Suppressor macrophage (primary cell): ENCODE data around the gene ABHD15.

Experiments used
- DNase-seq, 4 experiments: peaks; one replicate each; pipeline ENCODE4 v3.0.0-alpha.2; 2020 to 2022

The ABHD15 gene

DNA sequence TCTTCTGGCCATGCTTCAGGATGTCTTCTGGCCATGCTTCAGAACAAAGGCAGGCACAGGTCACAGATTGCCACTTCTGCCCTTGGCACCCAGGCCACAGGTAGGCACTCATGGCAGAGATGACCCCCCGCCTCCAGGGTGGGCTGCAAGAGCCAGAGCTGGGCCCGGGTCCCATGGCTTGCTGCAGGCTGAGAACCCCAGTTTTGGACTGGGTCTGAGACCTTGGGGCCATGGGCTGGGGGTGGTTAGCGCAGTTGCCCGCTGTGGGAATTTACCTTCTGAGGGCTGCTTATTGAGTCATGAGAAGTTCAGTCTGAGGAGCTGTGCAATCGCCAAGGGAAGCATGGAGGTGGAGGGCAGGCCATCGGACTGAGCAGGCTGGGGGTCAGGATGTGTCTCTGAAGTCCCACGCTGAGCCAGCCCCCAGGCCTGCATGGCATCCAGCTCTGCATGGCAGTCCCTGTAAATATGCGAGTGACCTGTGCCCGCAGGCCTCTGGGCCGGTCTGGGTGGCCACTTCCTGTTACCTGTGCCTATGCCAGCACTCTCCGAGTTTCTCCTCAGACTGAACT lies 27.8 kb upstream of the ABHD15 start:
- DNase-seq: no peak

DNA sequence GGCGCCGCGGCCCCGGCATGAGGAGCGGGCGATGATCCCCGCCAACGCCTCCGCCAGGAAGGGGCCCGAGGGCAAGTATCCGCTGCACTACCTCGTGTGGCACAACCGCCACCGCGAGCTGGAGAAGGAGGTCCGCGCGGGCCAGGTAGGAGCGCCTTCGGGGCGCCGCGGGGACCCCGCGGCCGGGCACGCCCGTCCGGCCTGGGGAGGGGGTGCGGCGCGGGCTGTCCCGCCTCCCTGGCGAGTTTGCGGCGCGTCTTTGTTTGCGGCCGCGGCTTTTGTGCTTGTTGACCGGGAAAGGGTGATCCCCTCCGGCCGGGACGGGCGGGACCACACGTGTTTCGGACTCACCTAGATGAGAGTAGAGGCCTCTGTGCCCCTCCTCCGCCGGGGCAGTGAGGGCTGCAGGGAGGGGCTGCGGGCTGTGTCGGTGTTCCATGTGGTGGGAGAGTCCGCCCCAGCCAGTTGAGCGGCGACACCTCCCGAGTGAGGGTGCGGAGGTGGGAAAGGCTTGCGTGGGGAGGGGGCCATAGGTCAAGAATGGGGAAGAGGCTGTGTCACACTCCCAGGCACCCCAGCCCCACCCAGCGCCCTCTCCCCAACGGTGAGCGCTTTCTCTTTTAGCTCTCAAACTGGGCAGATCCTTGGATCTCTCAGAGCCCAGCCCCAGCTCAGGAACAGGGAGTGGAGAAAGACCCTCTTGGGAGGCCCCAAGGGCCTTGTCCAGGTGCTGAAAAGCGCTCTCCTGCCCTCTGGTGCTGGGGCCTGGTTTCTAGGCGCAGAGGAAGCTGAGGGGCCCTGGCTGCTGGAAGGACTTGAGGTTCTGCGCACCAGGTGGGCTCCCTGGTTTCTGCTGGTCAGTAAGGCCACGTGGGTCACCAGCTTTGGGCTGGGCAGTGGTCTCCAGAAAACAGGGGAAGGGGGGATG lies 27.0 kb upstream of the ABHD15 start:
- DNase-seq: peak in 3 of 4 experiments; percentile 17 to 50 (median 26)

DNA sequence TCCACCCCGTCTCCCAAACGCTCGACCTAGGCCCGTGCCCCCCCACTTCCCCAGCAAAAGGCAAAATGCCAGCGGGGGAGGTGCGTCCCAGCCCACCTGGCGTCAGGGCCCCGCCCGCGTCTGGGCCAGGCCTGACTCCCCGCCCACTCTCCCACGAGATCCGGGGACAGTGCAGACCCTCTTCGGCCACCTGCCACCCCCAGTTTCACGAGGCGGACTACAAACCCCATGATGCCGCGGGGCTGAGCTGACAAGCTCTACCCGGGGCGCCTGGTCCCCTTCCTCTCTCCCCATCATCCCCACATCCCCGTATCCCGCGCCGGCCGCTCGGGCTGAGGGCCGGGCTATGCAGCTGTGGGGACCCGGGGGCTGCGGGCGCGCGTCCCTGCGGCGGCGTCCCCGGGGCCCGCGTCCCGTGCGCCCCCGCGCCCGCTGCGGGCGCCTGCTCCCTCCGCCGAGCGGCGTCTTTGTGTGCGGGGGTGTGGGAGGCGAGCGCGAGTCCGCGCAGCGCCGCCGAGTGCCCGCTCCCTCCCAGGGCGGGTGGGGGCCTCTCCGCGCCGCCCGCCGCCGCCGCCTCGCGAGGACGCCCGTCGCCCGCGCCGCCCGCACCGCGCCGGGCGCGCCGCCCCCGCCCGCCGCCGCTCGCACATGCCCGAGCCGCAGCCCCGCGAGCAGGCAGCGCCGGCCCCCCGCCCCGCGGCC lies 26.2 kb upstream of the ABHD15 start, which contains the start of gene ANKRD13B:
TSS of gene ANKRD13B (plus strand) at position 283 of the 702 bp plus-strand sequence. CDS start 490 bp downstream, outside the sequence.
- DNase-seq: peak in 3 of 4 experiments; percentile 14 to 46 (median 28)

DNA sequence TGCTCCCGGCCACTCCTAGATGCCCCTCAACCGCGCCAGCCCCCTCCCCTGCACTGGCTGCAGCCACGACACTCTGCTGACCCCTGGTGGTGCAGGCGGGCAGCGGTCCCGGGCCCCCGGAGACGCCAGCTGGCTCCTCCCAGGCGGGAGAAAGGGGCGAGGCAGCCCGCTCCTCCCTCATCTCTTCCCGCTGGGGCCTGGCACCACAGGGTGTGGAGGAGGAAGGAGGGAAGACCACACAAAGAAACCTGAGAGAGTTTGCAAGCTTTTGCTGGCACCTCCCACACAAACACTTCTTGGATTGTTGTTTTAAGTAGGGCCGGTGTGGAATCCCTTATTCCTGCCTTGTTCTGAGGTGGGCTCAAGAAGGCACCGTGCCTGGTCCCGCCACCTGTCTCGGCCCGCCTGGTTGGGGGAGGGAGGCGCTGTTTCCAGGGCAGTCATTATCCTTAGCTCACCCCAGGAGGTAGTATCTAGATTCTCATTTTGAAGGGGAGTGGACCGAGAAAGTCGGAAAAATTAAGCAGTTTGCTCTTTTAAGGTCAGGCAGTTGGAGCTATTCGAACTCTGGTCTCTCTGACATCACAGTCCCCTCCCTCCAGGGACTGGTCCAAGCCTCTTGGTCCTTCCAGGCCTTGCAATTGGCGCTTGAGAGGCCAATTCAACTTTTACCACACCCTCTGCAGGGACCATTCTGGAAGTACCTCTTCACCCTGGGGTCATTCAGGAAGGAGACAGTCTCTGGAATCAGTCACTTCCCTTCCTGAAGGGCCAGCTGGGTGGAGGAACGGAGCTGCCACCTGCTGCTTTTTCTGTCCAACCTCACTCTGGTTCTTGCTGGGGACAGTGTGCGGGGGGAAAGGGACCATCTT lies 25.1 kb upstream of the ABHD15 start:
- peak; percentile 79 to 89 (median 82) for DNase-seq

DNA sequence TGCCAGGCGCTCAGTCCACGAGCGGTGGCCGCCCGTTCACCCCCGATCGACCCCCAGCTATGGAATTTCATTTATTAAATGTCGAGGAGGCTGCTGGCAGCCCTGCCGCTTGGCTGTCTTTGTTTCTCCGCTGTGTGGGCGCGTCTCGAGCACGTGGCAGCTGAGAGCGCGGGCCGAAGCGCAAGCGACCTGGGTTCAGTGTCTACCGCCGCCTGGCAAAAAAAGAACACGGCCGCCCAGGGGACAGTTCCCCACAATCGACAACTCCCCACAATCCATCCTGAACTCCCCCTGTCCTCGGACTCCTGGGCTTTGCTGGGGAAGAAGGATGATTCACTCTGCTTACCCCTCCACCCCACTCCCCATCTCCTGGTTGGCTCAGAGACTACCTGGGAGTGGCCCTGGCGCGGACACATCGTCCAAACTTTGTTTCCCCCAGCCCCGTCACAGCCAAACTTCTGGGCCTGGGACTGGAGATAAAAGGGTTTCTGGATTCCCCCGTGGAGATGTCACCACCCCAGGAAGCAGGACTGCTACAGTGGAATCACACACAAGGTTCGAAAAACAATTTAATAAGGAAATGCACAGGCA lies 24.4 kb upstream of the ABHD15 start:
- DNase-seq: peak in 3 of 4 experiments; percentile 50 to 70 (median 68)

DNA sequence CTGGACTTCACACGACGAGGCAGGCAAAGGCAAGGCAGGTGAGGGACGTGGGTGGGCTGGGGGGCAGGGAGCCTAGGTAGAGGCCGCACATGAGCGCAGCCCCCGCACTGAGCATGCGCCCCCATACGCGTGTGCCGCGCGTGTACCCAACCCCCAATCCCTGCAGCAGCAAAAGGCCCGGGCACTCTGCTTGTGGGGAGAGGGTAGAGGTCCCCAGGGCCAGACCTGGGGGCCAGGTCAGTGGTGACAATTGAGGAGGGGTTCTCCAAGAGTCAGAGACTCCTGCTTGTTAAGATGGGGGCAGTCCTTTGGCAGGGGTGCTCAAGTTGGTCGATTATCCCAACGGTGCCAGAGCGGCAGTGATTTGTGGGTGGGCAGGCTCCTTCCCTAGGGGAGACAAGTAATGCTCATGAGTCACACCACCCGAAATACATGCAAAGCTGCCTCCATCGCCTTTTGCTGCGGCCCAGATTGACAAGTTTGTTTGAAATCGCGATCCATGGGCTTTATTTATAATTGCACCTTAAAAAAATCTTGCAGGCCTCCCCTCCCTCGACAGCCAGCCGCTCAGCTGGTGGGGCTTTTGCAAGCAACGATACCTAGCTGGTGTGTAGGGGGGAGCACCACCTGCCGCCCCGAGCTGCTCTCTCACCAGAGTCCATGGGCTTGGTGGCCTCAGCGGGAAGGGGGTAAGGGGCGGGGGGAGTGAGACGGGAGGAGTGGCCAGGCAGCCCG lies 23.7 kb upstream of the ABHD15 start:
- peak in 3 of 4 experiments; percentile 54 to 62 (median 58) for DNase-seq

DNA sequence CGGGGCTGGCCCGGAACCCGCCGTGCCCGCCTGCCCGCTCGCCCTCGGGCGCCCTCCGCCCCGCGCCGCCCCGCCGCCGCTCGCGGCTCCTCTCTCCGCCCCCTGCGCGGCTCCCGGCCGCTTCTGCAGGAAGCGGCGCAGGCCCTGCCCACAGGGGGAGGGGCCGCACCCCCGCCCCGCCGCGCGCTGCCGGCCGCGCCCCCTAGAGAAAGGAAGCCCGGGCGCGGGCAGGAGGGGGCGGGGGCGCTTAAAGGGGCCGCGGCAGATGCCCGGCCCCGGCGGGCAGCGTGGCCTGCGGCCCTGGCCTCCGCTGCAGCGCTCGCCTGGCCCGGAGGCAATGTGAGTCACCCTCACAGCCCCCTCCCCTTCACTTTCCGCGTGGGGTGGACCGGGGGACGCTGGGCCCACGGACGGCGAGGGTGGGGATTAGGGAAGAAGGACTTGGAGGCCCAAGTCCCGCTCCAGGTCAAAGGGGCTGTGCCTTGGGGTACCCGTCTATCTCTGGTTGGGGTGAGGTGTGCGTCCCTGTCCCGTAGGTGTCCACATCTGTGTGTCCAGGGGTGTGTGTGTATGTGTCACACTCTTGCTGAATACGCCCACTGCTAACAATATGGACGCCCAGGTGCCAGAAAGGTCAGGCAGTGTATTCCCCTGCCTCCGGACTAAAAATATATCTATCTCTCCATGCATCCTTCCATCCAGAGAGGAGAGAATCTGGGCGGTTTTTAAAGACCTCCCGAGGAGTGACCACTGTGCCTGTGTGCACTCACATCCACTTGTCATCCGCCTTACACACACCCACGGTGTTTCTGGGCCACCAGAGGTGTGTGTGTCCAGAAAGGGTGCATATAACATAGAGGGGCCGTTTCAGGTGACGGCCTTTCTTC lies 22.9 kb upstream of the ABHD15 start, which contains the start of gene GIT1:
TSS of gene GIT1 (minus strand) at position 125 of the 887 bp plus-strand sequence. CDS start 270 bp downstream, outside the sequence.
- peak; percentile 92 to 98 (median 94) for DNase-seq

DNA sequence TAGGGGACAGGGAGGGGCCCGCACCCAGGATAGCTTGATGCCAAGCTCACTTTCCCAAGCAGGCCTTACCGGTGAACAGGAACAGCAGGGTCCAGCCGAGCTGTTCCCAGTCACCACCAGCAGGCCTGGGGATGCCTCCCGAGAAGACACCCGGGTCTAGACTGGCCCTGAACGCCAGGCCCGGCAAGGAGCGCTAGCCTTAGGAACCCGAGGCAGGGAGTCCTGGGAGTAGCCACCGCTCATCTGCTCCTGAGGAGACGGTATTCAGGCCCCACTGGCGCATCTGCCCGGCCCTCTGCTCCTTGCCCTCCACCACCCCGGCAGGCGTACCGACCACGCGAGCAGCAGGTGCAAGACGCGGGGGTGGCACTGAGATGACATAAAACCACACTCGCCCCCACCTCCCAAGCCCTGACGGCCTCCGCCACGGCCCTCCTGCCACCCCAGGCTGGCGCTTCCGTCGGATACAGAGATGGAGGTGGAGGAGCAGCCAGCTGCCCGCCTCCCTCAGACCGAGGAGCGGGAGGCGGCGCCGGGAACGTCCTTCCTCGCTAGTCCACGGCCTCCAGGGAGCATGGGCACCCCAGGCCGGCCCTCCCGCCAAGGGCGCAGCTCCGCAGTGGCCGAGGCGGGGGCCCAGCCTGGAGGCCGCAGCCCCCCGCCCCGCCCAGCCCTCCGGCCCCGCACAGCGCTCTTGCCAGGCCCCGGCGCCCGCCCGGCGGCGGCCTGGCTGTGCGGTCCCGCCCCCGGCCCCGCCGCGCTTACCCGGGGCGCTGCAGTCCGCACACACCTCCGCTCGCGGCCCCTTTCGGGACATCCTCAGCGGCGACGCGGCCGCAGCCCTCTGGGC lies 21.9 kb upstream of the ABHD15 start:
- DNase-seq: peak; percentile 21 to 70 (median 50)

DNA sequence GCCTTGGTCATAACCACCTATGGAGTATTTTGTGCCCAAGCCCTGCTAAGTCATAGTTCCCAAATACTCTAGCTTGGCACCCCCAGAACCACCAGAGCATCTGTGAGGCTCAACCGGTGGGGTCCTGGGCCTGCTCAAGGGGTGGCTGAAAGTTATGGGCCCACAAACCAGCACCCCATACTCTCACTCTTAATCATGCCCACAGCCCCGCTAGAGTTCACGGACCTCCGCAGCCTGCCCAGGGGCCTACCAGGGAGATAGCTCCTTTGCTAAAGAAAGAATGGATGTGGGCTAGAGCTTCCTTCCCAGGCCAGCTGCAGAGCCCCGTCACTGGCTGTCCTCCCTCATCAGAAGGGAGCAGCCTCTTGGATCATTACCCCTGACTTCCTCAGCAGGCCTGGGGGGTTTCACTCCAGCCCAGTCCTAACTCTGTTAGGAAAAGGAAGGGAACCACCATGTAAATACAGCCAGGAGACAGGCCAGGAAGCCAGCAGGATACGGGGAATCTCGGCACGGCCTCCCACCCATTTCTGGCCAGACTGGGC lies 21.3 kb upstream of the ABHD15 start:
- DNase-seq: peak; percentile 12 to 51 (median 44)

DNA sequence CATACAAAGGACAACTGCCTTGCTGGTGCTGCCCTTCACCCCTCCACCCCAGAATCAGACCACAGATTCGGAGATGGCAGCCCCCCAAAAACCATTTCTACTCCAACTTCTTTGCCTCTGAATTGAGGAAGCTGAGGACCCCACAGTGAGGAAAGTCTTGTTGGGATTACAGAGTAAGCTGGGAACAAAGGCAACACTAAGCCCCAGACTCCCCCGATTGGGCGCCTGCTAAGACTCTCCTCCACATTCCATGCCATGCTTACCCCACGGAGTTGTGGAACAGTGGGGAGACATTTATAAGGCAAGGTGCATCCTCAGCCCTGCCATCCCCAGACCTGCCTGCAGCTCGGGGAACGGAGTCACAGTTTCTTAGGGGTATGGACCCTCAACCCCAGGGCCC lies 20.8 kb upstream of the ABHD15 start:
- no peak for DNase-seq

DNA sequence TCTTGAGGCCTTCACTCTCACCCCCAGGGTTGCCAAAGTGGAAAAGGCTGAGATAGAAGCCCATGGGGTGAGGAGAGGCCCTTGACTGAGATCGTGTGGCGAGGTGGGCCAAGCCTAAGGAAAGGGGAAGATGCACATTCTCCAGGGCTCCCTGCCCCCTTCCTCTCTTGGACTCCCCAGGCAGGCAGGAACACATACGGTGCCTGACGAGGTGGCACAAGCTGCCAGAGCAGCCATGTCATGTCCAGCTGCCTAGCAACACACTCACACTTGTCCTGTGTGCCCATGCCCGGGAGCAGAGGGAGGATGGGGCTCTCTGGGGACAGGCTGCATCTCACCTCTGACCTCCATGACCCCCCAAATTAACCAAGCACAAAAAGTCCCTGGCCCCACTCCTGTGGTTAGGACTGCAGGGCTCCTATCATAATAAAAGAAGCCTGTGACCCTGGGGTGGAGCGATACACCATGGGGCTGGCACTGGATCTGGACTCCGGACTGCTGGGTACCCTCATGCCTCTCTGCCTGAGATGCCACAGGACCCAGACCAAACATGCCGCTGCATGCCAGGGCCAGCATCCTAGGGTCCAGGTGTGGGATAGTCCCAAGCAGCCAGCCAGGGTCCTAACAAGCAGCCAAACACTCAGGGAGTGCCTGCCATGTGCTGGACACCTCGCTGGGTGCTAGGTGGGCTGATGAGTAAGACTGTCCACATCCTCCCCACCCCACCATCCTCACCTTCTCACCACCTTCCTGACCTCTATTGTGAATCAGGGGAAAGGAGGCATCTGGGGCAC lies 20.0 kb upstream of the ABHD15 start:
- DNase-seq: peak; percentile 27 to 45 (median 36)

DNA sequence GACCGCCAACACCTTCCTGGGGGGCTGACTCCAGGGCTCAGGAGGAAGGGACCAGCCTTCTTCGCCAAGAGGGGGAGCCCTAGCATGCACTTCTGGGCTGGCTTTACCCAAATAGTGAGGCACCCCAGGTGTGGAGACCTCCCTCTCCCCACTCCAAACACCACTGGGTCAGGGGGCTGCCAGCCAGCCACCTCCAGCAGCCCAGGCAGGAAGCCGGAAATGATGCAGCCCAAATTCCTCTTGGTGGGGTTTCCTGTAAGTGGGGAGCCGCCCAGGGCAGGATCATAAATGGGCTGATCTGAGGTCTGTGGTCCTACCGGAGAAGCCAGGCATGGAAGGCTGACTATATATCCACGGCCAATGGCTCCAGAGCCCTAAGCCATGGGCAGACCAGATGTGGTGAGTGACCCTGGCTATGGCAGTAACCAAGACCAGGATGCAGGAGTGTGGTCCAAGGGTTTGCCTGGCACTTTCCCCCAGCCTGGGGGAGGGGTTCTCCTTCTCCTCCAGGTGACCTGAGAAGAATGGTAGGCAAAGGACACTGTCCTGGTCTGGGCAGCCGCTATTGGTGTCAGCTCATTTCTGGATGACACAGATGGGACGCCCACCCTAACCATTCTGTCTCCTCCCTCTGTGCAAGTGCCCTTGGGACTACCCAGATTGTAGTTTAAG lies 18.4 kb upstream of the ABHD15 start:
- peak in 2 of 4 experiments; percentile 13 to 28 for DNase-seq

DNA sequence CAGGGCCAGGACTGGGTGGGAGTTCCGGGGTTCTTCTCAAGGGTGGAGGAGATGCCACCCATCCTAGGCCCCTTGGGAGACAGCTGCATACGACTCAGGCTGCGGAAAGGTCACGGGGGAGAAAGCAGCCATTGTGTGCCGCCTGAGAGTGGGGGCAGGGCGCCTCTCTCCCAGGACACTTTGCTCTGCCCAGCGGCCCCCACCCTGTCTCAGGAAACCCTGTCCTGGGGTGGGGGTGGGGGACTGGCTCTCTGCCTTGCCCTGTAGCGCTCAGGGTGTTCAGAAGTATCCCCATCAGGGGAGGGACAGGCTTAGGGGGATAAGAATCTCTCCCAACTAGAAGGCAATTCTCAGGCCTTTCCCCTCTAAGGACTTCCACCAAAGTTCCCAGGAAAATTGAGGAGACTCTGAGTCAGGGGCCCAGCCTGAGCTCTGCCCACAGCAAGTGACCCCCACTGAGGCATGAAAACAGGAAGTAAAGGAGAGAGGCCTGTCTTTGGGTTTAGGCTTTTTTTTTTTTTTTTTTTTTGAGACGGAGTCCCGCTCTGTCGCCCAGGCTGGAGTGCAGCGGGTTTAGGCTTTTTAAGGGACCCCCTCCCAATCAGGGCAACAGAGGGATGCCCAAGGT lies 17.7 kb upstream of the ABHD15 start:
- peak in 3 of 4 experiments; percentile 26 to 42 (median 38) for DNase-seq

DNA sequence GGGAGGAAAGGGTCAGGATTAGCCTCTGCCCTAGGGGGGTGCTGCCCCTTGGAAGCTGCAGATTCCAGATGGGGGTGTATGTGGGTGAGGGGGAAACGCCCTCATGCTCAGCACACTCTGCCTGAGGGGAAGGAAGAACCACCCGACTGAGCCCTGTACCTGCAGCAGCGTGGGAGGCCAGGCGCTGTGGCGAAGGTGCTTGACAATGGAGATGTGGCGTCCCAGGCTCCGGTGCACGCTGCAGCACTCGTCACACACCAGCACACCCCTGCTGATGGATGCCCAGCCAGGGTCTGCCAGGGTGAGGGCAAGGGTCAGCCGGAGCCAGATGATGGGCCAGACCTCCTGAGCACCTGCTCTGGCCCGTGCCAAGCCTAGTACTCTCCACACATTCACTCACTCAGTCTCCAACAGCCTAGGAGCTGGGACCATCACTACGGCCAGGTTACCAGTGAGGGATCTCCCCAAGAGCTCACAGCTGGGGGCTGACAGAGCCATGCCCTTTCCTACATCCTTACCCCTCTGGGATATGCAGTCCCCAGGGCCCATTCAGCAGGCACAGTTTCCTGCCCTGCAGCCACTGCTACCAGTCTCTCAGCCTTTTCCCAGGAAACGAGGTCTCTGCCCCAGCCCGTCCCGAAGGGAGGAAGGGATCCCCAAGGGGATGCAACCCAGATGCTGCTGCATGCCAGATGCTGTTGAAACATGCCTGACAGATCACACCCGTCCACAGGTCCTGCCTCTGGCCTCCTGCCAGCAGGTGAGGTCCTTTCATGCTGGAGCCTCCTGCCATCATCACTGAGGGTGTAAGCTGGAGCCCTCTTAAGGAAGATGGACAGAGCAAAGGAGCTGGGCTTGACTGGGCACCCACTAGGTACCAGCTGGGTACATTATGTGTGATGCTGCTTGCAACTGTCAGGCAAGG lies 16.7 kb upstream of the ABHD15 start:
- DNase-seq: no peak

DNA sequence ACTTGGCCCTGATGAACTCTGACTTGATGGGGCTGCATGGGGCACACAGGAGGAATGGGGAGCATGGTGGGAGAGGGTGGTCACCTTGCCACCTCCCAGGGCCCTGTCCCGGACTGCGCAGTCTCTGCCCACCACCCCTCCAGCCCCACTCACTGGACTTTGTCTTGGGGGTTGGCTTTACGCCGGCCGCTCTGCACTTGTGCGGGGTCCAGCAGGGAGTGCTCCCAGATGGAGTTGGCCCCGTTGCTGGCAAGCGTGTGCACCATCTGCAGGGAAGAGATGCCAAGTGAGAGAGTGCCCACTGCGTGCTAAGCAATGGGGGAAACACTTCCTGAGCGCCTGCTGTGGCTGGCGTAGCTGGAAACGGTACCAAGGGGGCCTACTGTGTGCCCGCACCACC lies 15.9 kb upstream of the ABHD15 start:
- DNase-seq: no peak
